ENCODE results near the gene SPDYE4.

SPDYE4 gene

DNA sequence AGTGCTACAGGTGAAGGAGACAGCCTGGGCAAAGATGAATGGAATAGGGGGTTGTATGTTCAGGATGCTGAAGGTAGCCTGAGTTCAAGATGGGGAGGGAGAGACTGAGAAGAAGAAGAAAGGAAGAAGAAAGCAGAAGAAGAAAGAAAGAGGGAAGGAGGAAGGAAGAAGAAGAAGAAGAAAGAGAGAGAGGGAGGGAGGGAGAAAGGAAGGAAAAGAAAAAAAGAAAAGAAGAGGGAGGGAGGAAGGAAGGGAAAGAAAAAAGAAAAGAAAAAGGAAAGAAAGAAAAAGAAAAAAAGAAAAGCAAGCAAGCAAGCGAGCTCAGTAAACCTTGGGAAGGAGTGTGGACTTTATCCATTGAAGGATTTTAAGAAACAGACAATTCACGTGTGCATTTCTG, 21.6 kb downstream of the SPDYE4 start:
- no peak for DNase-seq

DNA sequence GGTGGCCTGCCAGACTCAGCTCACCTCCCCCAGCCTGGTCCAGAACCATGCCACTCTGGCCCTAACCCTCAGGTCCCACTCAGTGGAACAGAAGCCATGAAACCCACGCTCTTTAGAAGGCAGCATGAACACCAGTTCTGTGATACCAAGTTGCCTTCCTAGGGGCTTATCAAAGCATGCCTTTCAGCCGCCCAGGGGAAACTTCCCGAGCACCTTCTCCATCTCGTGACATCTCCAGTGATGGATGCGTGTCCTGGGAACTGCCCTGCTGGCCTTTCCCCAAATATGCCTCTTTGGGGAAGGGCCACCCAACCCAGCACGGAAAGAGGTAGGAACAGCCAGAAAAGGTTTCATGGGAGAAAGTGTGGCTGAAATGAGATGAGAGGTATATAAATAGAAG, 22.0 kb downstream of the SPDYE4 start:
- no peak for DNase-seq

DNA sequence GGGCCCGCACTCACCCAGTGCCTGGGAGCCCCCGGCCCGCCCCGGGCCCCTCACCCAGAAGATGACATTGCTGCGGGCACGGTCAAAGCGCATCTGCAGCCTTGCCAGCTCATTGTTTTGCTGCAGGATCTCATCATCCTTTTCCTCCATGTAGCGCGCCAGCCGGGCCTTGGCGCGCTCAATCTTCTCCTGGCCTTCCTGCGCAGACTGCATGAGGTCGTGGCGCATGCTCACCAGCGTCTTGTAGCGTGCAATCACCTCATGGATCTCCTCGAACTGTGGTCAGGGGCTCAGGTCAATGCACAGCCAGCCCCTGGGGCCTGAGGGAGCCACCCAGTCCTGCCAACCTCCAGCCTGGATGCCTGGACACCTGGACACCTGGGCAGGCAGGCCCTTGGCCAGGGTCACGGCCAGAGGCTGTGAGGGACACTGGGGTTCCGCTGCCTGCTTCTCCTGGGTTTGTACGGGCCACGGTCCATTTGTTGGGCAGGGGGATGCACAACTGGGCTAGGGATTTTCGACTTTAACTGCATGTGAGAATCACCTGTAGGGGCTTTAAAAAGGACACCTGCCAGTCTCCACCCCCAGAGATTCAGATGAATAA, 22.9 kb downstream of the SPDYE4 start:
- no peak for DNase-seq

DNA sequence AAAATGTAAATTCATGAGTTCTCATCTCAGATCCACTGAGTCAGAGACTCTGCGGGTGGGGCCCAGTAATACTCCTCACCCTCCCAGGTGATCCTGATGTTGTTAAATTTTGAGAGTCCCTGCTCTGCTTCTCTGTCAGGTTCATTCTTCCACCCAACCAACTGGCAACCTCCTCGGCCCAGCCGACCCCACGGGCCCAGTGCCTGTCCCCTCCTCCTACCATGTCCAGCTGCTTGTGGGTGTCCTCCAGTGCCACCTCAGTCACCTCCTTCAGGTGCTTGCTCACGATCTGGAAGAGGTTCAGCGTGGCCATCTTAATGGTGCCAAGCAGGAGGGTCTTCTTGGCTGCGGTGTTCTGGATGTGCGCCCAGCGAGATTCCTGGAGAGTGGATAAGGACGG, 23.5 kb downstream of the SPDYE4 start:
- DNase-seq, result no peak

DNA sequence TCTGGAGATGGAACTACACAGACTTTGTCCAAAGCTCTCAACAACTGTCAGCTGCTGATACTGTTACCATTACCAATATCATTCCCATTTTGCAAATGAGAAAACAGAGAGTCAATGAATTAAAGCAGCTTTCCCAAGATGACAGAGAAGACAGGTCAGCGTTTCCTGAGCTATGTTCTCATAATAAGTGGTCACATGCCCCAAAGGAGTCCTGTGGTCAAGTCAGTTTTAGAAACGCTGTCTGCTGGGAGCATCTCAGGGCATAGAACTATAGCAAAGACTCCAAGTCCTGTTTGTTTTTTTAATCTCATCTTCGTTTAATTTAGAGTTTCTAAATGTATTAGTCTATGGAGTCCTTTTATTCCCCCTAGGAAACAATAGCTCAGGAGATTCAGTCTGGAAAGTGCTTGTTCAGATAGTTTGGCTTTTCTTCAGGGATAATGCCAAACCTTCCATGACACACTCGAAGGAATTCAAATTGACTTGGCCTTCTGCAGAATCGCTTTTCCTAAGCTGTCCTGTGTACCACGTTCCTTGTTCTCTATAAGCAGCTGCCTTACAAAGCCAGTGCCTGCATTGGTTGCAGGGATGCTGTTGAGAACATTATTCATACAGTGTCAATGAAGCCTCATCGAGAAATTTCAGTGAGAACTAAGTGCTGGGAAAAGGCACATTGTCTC, 25.8 kb downstream of the SPDYE4 start:
- DNase-seq, result peak in 1 of 2 donors; percentile 15

DNA sequence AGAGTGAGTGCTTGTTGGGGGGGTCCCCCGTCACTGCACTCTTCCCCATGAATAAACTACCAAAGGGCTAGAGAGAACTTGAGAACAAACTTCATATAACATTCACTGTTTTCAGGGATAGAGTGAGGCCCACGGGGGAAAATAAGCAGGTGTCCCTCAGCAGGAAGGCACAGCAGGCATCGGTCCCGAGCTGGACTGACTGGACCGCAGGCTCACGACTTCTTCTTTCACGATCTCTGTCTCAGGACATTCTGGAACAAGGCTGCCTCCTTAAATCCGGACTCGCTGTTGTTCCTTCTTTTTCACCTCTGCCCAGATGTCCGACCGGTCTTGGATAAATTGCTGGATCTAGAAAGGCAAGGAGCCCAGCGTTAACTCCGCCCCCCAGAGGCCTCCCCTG, 28.5 kb downstream of the SPDYE4 start:
- DNase-seq, result no peak

DNA sequence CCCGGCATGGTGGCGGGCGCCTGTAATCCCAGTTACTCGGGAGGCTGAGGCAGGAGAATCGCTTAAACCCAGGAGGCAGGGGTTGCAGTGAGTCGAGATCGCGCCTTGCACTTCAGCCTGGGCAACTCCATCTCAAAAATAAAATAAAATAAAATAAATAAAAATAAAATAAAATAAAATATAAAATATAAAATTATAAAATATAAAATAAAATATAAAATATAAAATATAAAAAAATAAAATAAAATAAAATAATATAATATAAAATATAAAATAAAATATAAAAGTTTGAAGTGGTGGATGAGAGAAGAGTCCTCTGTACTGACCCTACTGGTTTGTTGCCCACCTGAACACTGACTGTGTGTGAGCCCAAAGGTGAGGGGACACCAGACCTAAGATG, 28.9 kb downstream of the SPDYE4 start:
- no peak for DNase-seq

DNA sequence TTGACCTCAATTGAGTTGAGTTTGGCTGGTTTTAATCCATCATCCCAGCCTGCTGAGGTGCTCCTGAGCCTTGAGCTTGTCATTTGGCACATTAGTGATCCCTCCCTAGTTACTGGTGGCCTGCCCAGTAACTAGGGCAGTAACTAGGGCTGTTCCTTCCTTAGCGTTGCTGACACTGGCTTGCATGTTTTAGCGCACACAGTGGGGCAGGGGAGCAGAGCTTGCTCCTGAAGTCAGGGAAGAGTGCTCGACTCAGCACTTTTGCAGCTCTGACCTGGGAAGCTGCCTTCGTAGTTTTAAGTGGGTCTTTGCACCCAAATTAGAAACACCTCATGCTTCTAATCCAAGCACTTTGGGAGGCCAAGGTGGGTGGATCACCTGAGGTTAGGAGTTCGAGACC, 29.4 kb downstream of the SPDYE4 start:
- DNase-seq, result no peak

DNA sequence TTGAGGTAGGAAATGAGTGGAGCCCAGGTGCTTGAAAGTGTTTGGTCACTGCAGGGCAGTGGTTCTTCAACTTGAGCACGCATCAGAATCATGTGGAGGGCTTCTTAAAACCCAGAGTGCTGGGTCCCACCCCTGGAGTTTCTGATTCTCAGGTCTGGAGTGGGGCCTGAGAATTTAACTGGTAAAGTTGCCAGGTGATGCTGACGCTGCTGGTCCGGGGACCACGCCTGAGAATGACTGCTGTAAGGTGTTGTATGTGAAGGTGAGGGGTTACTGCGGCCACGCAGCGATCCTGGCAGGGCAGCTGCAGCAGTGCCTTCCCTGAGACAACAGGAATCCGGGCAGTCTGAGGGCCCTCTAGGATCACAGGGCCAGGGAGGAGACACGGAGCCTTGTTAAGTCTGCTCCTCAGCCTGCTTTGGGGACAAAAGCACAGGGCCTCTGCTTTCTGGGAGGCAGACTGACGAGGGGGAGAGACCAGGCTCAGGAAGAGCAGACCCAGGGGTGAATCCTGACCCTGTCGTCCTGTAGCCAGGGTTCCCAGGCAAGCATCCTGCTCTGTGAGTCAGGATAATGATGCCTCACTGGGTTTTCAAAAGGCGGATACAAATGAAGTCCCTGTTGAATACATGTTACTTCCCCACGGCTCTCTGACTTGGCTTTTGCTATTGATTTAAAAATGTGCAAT, 30.0 kb downstream of the SPDYE4 start:
- no peak for DNase-seq

DNA sequence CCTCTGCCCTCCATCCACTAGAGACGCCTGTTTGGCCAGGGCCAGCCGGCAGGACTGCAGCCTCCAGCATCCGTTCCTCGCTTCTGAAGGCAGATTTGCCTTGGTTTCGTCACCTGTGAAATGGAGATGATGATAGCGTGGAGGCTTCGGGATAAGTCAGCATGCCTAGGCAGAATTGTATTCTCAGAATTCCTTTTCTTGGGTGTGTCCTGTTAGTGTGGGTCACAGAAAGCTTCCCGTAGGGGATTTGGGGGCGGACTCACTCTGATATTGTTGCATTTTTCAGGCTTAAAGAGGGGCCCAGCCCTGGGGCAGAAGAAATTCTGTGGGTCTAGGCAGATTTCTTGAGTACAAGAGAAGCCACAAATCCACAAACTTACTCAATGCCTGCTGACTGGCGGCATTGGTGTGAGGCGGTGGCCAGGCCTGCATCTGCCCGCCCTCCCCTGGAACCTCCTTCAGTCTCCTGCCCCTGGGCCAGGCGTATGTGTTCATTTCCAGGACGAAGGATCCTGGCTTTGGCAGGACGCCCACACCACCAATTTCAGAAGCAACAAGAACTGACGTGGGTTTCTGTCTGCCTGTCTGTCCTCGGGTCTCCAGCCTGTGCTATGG, 31.3 kb downstream of the SPDYE4 start:
- DNase-seq, result peak in 1 of 2 donors; percentile 46

DNA sequence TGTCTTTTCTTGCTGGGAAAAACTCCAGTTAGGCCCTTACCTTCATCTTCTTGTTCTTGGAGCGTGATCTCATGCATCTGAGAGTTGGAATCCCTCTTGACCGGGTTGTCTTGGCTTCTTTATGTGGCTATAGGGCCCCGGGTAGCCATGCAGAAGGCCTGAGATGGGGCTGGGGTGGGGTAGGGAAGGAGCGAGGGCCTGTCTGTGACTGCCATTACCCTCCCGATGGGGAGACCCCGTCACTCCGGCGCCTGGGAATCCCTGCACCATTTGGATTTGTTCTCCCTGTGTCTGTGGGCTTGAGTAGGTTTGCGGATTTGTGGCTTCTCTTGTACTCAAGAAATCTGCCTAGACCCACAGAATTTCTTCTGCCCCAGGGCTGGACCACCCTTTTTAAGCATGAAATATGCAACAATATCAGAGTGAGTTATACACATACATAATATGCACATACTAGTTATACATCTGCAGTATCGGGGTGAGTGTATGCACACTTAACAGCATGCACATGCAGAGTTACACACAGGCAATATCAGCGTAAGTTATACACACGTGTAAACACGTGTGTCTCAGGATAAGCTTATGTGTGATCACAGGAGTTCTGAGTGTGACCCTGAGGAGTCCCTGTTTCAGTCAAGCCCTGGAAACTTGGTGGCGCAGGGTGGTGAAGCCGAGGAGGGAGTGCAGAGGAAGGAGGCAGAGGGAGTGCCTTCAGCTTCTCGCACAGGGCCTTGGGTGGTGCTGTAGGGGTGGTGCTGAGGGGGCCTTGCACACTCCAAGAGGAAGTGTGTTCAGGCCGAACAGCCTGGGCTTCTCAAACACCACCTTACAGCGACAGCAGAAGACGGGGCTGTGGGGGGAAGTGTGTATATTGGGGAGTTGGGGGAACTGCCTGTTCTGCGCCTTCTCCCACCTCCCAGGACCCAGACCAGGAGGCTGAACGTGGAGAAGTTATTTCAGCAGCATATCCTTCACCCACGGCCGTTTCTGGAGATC, 32.2 kb downstream of the SPDYE4 start:
- peak in 1 of 2 donors; percentile 8 for DNase-seq

DNA sequence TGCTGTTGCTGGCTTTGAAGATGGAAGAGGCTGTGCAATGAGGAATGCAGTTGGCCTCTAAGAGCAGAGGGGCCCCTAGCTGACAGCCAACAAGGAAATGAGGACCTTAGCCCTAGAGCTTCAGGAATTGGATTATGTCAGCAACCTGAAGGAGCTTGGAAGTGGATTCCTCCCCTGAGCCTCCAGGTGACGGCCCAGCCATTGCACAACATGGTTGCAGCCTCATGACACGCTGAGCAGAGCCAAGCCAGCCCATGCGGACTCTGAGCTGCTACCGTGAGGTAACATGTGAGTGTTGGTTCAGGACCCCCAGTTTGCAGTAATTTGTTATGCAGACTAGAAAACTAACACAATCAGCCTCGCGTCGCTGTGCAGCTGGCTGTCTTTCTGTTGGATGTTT, 33.9 kb downstream of the SPDYE4 start:
- DNase-seq, result no peak

DNA sequence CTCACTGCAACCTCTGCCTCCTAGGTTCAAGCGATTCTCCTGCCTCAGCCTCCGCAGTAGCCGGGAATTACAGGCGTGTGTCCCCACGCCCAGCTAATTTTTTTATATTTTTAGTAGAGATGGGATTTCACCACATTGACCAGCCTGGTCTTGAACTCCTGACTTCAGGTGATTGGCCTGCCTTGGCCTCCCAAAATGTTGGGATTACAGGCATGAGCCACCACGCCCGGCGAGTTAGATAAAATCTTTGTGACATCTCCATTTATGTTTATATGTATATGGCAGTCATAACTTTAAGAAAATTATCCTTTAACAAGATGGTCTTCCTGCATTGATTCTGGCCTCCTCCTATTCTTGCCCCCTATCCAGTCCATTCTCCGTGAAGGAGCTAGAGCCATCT, 37.8 kb downstream of the SPDYE4 start:
- DNase-seq, result no peak

DNA sequence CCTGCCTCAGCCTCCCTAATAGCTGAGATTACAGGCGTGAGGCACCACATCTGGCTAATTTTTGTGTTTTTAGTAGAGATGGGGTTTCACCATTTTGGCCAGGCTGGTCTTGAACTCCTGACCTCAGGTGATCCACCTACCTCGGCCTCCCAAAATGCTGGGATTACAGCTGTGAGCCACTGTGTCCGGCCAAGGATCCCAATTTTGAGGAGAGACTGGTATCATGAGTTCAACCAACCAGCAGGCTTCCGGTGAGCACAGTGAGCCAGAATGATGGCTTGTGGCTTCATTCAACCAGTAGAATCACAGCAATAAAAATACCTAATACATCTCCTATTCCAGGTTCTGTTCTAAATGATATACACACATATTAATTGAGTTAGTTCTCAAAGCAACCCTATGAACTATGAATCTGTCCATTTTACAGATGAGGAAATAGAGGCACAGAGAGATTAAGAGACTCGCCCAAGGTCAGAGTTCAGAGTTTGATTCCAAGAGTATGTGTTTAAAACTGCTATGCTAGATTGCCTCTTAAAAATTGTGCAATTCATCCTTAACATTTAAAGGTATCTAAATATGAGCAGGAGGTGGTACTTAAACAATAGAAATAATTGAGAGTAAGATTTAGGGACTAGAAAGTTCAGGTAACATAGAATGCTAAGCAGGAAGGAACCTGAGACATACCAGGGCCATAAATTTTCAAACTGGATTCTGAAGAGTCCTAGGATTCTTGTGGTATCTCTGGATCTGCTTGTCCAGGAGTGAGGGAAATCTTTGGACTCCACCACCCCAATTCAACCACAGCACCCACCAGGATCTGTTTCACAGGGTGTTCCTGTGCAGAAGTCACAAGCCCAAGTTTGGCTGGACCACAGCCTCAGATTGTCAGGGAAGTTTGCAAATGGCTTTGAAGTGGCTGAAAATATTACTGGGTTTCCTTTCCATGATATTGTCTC, 38.8 kb downstream of the SPDYE4 start:
- no peak for DNase-seq

DNA sequence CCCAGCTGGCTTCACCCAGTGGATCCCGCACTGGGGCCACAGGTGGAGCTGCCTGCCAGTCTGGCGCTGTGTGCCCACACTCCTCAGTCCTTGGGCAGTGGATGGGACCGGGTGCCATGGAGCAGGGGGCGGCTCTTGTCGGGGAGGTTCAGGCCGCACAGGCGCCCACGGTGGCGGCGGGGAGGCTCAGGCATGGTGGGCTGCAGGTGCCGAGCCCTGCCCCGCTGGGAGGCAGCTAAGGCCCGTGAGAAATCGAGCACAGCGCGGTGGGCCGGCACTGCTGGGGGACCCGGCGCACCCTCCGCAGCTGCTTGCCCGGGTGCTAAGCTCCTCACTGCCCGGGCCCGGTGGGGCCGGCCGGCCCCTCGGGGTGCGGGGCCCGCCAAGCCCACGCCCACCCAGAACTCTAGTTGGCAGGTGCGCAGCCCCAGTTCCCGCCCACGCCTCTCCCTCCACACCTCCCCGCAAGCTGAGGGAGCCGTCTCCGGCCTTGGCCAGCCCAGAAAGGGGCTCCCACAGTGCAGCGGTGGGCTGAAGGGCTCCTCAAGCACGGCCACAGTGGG, 40.3 kb downstream of the SPDYE4 start:
- no peak for DNase-seq

DNA sequence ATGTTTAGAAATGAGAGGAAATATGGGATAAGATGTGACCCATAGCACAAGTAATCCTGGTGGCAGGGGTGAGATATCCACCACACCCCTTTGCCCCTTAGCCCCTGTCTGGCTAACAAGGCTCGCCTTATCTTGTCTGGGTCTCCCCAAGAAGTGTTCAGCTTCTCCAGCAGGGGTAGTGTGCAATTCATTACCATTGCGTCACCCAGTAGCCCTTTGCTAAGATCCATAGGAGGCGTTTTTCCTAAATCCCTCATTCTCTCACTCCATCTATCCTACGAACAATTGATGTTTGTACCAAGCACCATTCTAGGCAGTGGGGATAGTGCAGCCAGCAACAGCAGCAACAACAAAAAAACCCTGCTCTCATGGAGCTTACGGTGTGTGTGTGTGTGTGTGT, 44.5 kb downstream of the SPDYE4 start:
- DNase-seq, result no peak

DNA sequence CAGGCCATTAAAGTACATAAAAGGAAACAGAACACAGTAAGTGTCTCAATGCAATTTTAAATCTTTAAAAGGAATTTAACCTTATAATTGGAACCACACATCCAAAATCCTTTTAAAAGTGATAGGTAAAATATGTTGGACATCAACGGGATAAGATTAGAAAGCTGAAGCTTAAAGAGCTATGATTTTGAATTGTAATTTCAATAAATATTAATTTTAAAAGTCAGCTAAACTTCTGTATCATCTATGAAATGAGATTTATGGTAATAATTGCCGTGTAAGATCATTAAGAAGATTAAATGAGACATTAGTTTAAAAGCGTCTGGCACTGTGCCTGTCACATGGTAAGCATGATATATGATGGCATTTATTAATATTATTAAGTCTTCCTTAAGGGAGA, 45.0 kb downstream of the SPDYE4 start:
- no peak for DNase-seq

DNA sequence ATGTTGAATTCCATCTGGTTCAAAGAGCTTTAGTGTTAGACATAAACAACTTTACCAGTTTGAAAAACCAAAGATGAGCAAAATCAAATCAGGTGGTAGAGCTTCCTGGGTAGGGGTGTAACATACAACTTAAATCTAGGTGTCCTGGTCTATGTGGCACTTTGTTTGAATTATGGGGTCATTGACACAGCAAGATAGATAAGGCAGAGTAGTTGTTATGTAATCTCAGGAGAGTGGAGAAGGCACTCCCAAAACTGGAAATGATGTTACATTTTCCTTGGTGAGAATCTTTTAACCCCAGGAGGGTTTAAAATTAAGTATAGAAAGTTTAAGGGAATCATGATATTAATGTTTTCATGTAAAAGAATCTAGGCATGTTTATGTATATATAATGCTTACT, 45.6 kb downstream of the SPDYE4 start:
- DNase-seq, result no peak

DNA sequence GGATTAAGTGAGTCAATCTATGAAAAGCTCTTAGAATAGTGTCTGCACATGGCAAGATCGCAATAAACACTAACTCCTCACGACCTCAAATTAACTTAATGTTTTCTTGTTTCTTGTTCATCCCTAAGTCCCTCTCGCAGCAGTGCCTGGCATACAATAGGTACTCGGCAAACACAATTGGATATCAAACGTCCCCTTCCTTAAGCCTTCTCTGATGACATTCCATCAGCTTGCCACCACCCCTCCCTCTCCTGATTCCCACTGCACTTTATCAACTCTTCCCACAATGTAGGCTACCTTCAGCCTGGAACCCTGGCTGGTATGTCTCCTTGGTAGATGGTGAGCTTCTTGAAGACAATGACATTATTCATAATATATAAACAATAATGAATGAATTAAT, 47.1 kb downstream of the SPDYE4 start:
- DNase-seq, result no peak

DNA sequence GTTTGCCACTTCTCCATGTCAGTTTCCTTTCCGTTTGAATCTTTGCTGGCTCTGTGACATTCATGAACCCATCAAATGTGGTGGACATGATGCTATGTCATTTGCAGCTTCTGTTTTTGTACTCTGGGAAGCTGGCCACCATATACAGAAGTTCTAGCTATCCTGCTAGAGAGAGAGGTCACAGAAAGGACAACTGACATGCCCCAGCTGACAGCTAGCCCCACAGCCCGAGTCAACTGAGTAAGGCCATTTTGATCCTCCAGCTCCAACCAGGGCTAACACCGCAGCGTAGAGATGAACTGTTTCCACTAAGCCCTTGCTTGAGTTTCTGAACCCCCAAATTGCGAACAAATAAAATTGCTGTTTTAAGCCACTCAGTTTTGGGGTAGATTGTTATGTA, 47.5 kb downstream of the SPDYE4 start:
- DNase-seq, result no peak

DNA sequence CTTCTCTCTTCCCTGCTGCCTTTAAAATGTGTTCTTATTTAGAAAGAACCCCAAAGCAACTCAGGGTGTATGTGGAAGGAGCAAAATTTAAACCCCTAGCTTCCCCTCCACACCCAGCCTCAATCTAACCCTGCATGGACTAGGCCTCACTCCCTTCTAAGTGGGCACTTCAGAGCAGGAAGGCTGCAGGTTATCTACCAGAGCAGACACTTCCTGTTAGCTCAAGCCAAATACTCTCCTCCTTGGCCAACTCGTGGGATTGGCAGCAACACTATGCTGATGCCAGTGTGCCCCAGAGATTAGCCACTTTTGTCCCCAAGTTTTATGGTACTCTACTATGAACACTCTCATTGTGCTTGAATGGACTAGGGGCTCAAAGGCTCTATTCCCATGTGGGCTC, 49.3 kb downstream of the SPDYE4 start:
- no peak for DNase-seq
